Liver (tissue), 9 donors: ENCODE data around the gene MTA3. TPM values are rescaled to one million over a fixed set of nuclear protein-coding genes. Genes with fewer than 3 reads are reported as not detected.

ENCODE experiments used
- DNase-seq: peaks from one replicate; pipeline ENCODE4 v3.0.0-alpha.2; 2017; ENCODE audit warnings: low spot score
- H3K27ac ChIP-seq, 2 donors: one replicate each; pipeline ENCODE4 v1.7.0; 2013; ENCODE audit warnings: inconsistent platforms in 2 of 2, low read length in 2 of 2, control low read depth in 1 of 2, low read depth in 1 of 2, mild to moderate bottlenecking in 1 of 2
- H3K27me3 ChIP-seq, 4 donors: one replicate each; pipeline versions ENCODE4 v1.6.1 to v1.7.0; 2013; ENCODE audit warnings: low read length in 3 of 4, inconsistent platforms in 1 of 4, mild to moderate bottlenecking in 1 of 4, moderate library complexity in 1 of 4; ENCODE audit not compliant: control insufficient read depth in 4 of 4, insufficient read depth in 4 of 4
- H3K36me3 ChIP-seq, 4 donors: one replicate each; pipeline versions ENCODE4 v1.6.1 to v1.7.0; 2013; ENCODE audit warnings: low read length in 3 of 4, mild to moderate bottlenecking in 3 of 4, low read depth in 1 of 4, moderate library complexity in 1 of 4; ENCODE audit not compliant: control insufficient read depth in 4 of 4, insufficient read depth in 3 of 4
- H3K4me1 ChIP-seq, 4 donors: one replicate each; pipeline versions ENCODE4 v1.6.1 to v1.7.0; 2013; ENCODE audit warnings: low read length in 3 of 4, mild to moderate bottlenecking in 3 of 4, moderate library complexity in 1 of 4; ENCODE audit not compliant: control insufficient read depth in 4 of 4, insufficient read depth in 4 of 4
- H3K4me3 ChIP-seq, 3 donors: one replicate each; pipeline versions ENCODE4 v1.6.1 to v1.7.0; 2013; ENCODE audit warnings: low read length in 3 of 3, control low read depth in 1 of 3, low read depth in 1 of 3, mild to moderate bottlenecking in 1 of 3
- H3K9ac ChIP-seq, 2 donors: one replicate each; pipeline ENCODE4 v1.7.0; 2013; ENCODE audit warnings: low read length in 2 of 2, mild to moderate bottlenecking in 2 of 2, moderate library complexity in 2 of 2, control low read depth in 1 of 2, low read depth in 1 of 2
- H3K9me3 ChIP-seq, 4 donors: one replicate each; pipeline versions ENCODE4 v1.6.1 to v1.7.0; 2013; ENCODE audit warnings: low read length in 3 of 4; ENCODE audit not compliant: control insufficient read depth in 4 of 4
- EGR1 ChIP-seq, 2 donors: IDR thresholded peaks; 2 replicates each; pipeline ENCODE4 v1.6.1; 2016 to 2018; ENCODE audit warnings: antibody characterized with exemption in 2 of 2, low read depth in 2 of 2
- FOXA1 ChIP-seq: IDR thresholded peaks from 2 replicates; pipeline ENCODE4 v1.6.1; 2016; ENCODE audit warnings: antibody characterized with exemption
- GABPA ChIP-seq, 2 donors: IDR thresholded peaks in 1 of 2; conservative IDR thresholded peaks in 1 of 2; 2 replicates each; pipeline ENCODE4 v1.6.1; 2016; ENCODE audit warnings: antibody characterized with exemption in 2 of 2, mild to moderate bottlenecking in 1 of 2, moderate library complexity in 1 of 2
- HNF4A ChIP-seq, 2 donors: conservative IDR thresholded peaks; 2 replicates each; pipeline ENCODE4 v1.6.1; 2016; ENCODE audit warnings: antibody characterized with exemption in 2 of 2, mild to moderate bottlenecking in 2 of 2
- HNF4G ChIP-seq: IDR thresholded peaks from 2 replicates; pipeline ENCODE4 v1.6.1; 2016; ENCODE audit warnings: antibody characterized with exemption
- JUND ChIP-seq, 2 donors: IDR thresholded peaks; 2 replicates each; pipeline ENCODE4 v1.6.1; 2016; ENCODE audit warnings: antibody characterized with exemption in 2 of 2
- RXRA ChIP-seq, 2 donors: IDR thresholded peaks; 2 replicates each; pipeline ENCODE4 v1.6.1; 2017 to 2018; ENCODE audit warnings: antibody characterized with exemption in 2 of 2, mild to moderate bottlenecking in 1 of 2
- YY1 ChIP-seq: IDR thresholded peaks from 2 replicates; pipeline ENCODE4 v1.6.1; 2016; ENCODE audit warnings: antibody characterized with exemption, mild to moderate bottlenecking
- ZBTB33 ChIP-seq: IDR thresholded peaks from 2 replicates; pipeline ENCODE4 v1.6.1; 2016; ENCODE audit warnings: antibody characterized with exemption
- WGBS: extraction: QIAGEN DNeasy Blood & Tissue Kit; methylation state at CpG from one replicate; pipeline ENCODE4 v1.1.7; 2013; 5-methylcytosine and 5-hydroxymethylcytosine counted together
- polyA plus RNA-seq, 2 donors: library from polyadenylated mRNA; stranded (reverse) in 1 of 2; unstranded in 1 of 2; fragments of 200-250 nt in 1 of 2; fragments of >200 nt in 1 of 2; fragmentation: Nextera tagmentation in 1 of 2; extraction: Ambion mirVana in 1 of 2; gene quantifications; one replicate each; pipeline versions ENCODE4 v1.2.1 to v1.2.3, GENCODE V29; 2013 to 2015
- total RNA-seq, 2 donors: library from RNA; depleted of rRNA; stranded (reverse); fragments of >200 nt; gene quantifications; one replicate each; pipeline ENCODE4 v1.2.3, GENCODE V29; 2014
- TF ChIP-seq, protein P1 (sequence below): IDR thresholded peaks from 2 replicates; pipeline ENCODE4 v1.6.1; 2016; ENCODE audit warnings: antibody characterized with exemption
- TF ChIP-seq, protein P2 (sequence below): fragments of 150-350 bp; IDR thresholded peaks from 2 replicates; pipeline ENCODE4 v1.5.1; 2017; ENCODE audit warnings: improper control_type of control experiment, low read depth, low read length; ENCODE audit not compliant: missing input control
- TF ChIP-seq, protein P3 (sequence below): IDR thresholded peaks from 2 replicates; pipeline ENCODE4 v1.6.1; 2016; ENCODE audit warnings: antibody characterized with exemption
- donor health status: healthy.
- donor health status: healthy.
- donor health status: healthy.
- donor health status: healthy.
- donor health status: healthy.

MTA3 gene
- total and polyA plus RNA-seq, 4 donors: 5.5 to 10.3 (median 6.8) TPM

- no peak for TF ChIP-seq YY1
Observed at GRCh38 chr2:42800461-42800962, 232.1 kb downstream of the MTA3 start (continued).

DNA sequence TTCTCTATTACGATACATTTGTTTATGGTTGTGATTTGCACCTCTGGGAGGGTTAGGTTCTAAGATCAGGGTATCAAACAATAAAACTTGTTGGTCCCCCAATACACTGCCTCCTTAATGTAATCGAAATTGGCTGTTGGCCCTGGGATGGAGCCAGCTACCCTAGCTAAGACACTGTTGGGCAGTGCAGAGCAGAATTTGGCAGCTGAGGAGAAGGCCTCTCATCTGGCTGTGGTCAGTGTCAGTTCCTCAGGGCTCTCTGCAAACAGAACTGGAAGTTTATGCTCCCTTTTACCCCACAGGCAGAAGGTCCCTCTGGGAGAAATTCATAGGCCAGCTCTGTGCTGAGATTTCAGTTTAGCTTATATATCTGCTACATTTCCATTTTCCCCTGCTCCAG, 232.5 kb downstream of the MTA3 start:
- H3K27ac ChIP-seq: no peak overlapping the region
- H3K4me3 ChIP-seq: no peak overlapping the region
- peaks cover 0 to 3% (median 0%) of the 10 kb centered on the region in 4 donors for H3K36me3 ChIP-seq
- 58% methylated on average over 2 of the region's 2 CpGs for WGBS
- TF ChIP-seq, protein P1, sequence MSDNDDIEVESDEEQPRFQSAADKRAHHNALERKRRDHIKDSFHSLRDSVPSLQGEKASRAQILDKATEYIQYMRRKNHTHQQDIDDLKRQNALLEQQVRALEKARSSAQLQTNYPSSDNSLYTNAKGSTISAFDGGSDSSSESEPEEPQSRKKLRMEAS: no peak
- TF ChIP-seq YY1 (no peak), HNF4G (no peak), FOXA1 (no peak), ZBTB33 (no peak)
- TF ChIP-seq, protein P2, sequence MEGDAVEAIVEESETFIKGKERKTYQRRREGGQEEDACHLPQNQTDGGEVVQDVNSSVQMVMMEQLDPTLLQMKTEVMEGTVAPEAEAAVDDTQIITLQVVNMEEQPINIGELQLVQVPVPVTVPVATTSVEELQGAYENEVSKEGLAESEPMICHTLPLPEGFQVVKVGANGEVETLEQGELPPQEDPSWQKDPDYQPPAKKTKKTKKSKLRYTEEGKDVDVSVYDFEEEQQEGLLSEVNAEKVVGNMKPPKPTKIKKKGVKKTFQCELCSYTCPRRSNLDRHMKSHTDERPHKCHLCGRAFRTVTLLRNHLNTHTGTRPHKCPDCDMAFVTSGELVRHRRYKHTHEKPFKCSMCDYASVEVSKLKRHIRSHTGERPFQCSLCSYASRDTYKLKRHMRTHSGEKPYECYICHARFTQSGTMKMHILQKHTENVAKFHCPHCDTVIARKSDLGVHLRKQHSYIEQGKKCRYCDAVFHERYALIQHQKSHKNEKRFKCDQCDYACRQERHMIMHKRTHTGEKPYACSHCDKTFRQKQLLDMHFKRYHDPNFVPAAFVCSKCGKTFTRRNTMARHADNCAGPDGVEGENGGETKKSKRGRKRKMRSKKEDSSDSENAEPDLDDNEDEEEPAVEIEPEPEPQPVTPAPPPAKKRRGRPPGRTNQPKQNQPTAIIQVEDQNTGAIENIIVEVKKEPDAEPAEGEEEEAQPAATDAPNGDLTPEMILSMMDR: no peak
- no peak for DNase-seq
- H3K9me3 ChIP-seq: no peaks in the 10 kb centered on the region
- no peak overlapping the region for H3K9ac ChIP-seq
- H3K27me3 ChIP-seq: no peaks in the 10 kb centered on the region
- H3K4me1 ChIP-seq: peaks cover 0 to 11% (median 5%) of the 10 kb centered on the region in 4 donors

DNA sequence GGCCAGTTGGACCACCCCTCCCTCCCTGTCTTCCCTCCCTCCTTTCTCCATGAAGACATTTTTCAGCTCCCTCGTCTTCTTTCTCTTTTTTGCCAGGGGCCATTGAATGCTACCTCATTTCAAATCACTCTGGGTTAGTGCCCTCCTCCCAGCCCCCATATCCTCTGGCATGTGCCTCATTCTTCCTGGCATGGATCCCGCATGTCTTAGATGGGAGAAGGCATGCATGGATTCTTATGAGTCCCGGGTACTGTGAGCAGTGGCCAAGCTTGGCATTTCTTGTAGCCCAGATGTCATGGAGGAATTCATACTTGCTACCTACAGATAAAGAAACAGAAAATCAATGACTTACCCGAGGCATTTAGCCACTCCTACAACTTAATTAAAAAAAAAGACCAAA, 232.9 kb downstream of the MTA3 start:
- DNase-seq: no peak
- H3K4me3 ChIP-seq: no peak overlapping the region
- no peaks in the 10 kb centered on the region for H3K27me3 ChIP-seq
- WGBS: 49% methylated on average over 4 of the region's 4 CpGs
- peaks cover 0 to 9% (median 4%) of the 10 kb centered on the region in 4 donors for H3K4me1 ChIP-seq
- H3K27ac ChIP-seq: no peak overlapping the region
- TF ChIP-seq HNF4A (conservative IDR thresholded peaks at IDR 0.05): no peak
- TF ChIP-seq RXRA (IDR thresholded peaks at IDR 0.05): no peak
- TF ChIP-seq EGR1 (IDR thresholded peaks at IDR 0.05; ENCODE audit: low read depth in 2 of 2): no peak
- TF ChIP-seq, protein P3, sequence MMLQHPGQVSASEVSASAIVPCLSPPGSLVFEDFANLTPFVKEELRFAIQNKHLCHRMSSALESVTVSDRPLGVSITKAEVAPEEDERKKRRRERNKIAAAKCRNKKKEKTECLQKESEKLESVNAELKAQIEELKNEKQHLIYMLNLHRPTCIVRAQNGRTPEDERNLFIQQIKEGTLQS: no peak
- TF ChIP-seq, protein P1: no peak
- TF ChIP-seq JUND (IDR thresholded peaks at IDR 0.05): no peak
- TF ChIP-seq GABPA (IDR thresholded peaks at IDR 0.05 in 1 of 2, conservative IDR thresholded peaks at IDR 0.05 in 1 of 2): no peak
- peaks cover 0 to 3% (median 0%) of the 10 kb centered on the region in 4 donors for H3K36me3 ChIP-seq
- H3K9ac ChIP-seq: no peak overlapping the region
- H3K9me3 ChIP-seq: no peaks in the 10 kb centered on the region
